ENCODE results near the gene PCDH9.

DNA sequence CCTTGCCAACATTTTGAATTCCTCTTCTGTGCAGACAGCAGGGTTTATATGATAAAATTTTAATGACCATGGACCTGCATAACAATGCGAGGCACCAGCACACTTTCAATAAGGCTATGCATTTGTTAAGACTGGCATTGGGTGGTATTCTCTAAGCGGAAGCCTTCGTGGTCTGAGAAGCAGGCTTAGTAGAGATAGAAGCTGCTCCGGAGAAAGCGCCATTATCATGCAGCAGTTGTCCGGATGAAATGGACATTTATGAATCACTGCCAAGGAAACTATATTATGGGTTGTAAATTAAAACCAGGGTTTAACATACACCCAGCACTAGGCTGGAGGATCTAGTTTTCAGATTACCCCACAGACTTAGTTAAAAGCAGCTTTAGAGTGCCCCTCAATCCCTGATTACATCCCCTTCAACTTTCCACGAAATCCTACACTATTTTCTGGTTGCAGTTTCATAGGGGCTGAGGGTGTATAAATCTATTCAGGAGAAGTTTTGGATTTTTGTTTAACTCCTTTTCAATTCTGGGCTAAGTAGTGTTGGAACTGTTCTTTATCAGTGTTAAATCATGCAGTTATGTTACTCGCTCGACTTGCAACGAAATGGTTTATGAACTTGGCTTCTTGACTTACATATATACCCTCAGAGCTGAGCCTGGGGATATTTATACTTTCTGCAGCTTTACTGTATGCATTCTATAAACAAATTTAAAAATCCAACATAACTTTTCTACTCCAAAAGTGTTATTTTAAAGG, 193.3 kb downstream of the PCDH9 start:
- TF ChIP-seq, protein P1, sequence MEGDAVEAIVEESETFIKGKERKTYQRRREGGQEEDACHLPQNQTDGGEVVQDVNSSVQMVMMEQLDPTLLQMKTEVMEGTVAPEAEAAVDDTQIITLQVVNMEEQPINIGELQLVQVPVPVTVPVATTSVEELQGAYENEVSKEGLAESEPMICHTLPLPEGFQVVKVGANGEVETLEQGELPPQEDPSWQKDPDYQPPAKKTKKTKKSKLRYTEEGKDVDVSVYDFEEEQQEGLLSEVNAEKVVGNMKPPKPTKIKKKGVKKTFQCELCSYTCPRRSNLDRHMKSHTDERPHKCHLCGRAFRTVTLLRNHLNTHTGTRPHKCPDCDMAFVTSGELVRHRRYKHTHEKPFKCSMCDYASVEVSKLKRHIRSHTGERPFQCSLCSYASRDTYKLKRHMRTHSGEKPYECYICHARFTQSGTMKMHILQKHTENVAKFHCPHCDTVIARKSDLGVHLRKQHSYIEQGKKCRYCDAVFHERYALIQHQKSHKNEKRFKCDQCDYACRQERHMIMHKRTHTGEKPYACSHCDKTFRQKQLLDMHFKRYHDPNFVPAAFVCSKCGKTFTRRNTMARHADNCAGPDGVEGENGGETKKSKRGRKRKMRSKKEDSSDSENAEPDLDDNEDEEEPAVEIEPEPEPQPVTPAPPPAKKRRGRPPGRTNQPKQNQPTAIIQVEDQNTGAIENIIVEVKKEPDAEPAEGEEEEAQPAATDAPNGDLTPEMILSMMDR (IDR thresholded peaks at IDR 0.05) = no peak
- no peak for TF ChIP-seq EP300 (IDR thresholded peaks at IDR 0.05)
- no peak for TF ChIP-seq POLR2A (IDR thresholded peaks at IDR 0.05)
